ENCODE measurements around the gene AP4B1.

DNA sequence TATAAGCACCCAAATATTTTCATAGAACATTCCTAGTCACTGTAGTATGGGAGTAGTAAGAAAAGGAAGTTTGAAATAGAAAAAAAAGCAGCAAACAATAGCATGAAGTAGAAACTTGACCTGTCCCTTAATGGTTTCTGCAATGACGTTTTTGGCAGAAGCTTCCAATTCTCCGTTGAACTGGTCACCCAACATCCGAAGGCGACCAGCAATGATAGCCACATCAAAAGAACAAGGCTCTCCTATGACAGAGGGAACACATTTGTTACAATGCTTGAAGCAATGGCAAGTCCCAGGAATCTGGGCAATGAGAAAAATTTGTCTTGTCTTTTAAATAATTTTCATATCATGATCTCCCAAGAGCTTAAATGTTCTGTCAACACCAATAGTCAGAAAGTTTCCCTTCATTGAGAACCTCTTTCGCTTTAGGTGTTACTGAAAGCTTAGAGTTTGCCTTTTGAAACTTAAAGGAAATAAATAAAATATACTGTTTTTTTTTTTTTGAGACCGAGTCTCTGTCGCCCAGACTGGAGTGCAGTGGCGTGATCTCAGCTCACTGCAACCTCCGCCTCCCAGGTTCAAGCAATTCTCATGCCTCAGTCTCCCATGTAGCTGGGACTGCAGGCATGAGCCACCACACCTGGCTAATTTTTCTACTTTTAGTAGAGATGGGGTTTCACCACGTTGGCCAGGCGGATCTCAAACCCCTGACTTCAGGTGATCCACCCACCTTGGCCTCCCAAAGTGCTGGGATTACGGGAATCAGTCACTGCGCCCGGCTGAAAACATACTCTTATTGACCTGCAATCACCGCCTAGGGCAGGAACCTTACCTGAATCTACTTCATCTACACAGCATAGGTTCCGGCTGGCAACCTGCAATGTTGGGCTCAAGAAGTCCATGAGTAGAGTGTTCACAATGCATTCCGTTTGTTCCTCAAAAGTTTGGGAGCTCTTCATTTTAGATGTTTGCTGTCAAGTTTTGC lies 17.9 kb downstream of the AP4B1 start:
- TF ChIP-seq, protein P1, sequence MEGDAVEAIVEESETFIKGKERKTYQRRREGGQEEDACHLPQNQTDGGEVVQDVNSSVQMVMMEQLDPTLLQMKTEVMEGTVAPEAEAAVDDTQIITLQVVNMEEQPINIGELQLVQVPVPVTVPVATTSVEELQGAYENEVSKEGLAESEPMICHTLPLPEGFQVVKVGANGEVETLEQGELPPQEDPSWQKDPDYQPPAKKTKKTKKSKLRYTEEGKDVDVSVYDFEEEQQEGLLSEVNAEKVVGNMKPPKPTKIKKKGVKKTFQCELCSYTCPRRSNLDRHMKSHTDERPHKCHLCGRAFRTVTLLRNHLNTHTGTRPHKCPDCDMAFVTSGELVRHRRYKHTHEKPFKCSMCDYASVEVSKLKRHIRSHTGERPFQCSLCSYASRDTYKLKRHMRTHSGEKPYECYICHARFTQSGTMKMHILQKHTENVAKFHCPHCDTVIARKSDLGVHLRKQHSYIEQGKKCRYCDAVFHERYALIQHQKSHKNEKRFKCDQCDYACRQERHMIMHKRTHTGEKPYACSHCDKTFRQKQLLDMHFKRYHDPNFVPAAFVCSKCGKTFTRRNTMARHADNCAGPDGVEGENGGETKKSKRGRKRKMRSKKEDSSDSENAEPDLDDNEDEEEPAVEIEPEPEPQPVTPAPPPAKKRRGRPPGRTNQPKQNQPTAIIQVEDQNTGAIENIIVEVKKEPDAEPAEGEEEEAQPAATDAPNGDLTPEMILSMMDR (IDR thresholded peaks at IDR 0.05; ENCODE audit: borderline replicate concordance, extremely low read depth, low read length, poor library complexity, severe bottlenecking), result no peak
- TF ChIP-seq EZH2 (IDR thresholded peaks at IDR 0.05; ENCODE audit: borderline replicate concordance, low read depth, low read length, severe bottlenecking), result no peak

Measured in DND-41 (cell line).